SJCRH30 (cell line): ENCODE measurements around the gene TMEM235. TPM values are rescaled to one million over a fixed set of nuclear protein-coding genes. Genes with fewer than 3 reads are reported as not detected.
A peak's percentile ranks its signal among the peaks of the same experiment; 100 is the strongest.

Source experiments
- DNase-seq, 2 experiments: peaks; one replicate each; pipeline ENCODE4 v3.0.0-alpha.2; 2015 to 2020
- H3K27ac ChIP-seq: fragments of 250-450 bp; sonication (Bioruptor Pico); 2 replicates; pipeline ENCODE4 v1.5.1; 2020; ENCODE audit warnings: mild to moderate bottlenecking, moderate library complexity
- H3K27me3 ChIP-seq: fragments of 250-450 bp; sonication (Bioruptor Pico); 2 replicates; pipeline ENCODE4 v1.5.1; 2020; ENCODE audit warnings: mild to moderate bottlenecking, moderate library complexity
- H3K36me3 ChIP-seq: fragments of 250-450 bp; sonication (Bioruptor Pico); 2 replicates; pipeline ENCODE4 v1.5.1; 2020; ENCODE audit warnings: mild to moderate bottlenecking, moderate library complexity
- H3K4me1 ChIP-seq: fragments of 250-450 bp; sonication (Bioruptor Pico); 2 replicates; pipeline ENCODE4 v1.5.1; 2020; ENCODE audit warnings: mild to moderate bottlenecking, moderate library complexity
- H3K4me3 ChIP-seq: fragments of 250-450 bp; sonication (Bioruptor Pico); 2 replicates; pipeline ENCODE4 v1.5.1; 2020; ENCODE audit warnings: mild to moderate bottlenecking, moderate library complexity
- H3K9me3 ChIP-seq: fragments of 250-450 bp; sonication (Bioruptor Pico); replicated peaks from 2 replicates; pipeline ENCODE4 v1.5.1; 2020; ENCODE audit warnings: mild to moderate bottlenecking, moderate library complexity
- total RNA-seq: library from RNA; depleted of rRNA; stranded (reverse); fragments of >200 nt; shearing (Covaris generic); gene quantifications from 2 replicates; pipeline ENCODE4 v1.2.3, GENCODE V29; 2014; rRNA removed

The TMEM235 gene
- total RNA-seq, result 0.10 TPM in 1 of 2 replicates, not detected in the other

DNA sequence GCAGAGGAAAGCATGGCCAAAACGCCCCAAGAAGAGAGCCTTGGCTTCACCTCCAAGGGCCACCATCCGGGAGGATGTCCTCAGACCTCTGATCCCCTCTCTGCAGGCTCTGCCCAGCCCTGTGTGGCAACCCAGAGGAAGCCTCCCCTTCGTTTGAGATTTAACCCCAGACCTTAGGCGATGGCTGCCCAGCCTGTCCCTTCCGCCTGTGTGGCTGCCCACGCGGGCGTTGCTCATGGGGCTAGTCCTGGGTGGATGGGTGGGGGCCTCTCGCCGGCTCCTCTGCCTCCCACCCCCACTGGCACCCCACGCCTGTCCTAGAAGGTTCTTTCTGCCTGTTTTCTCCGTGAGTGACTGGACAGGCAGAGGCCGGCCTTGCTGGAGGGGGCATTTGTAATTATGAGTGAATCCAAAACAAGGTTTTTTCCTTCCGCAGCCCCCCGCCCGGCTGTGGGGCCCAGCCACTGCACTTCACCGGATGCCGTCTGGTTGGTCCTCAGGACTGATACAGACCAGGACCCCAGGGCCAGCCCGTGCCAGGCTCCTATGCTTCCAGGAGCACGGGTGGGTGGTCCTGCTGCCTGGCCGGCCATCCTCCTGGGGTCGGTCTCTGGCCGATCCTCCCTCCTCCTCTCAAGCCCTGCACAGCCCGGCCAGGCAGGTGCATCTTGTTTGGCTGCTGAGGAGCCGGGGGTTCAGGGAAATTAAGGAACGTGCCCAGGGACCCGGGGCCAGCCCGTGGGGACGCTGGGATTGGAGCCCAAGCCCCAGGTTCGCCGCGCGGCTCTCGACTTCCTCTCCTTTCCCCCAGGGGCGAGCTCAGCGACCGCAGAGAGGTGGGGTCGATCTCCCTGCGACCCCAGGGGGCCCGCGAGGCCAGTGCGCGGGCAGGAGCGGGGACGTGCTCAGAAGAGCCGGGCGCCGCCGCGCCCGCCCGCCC is at the start of gene TMEM235:
TMEM235 (plus strand) TSS at position 636 of the 940 bp plus-strand sequence. CDS start 393 bp downstream, outside the sequence.
- H3K4me3 ChIP-seq, result no peak within 1 kb of the TSS
- H3K4me1 ChIP-seq, result peaks cover 27% of the 10 kb centered on the region
- no peak within 1 kb of the TSS for H3K27ac ChIP-seq
- H3K36me3 ChIP-seq, result no peaks in the 10 kb centered on the region
- H3K9me3 ChIP-seq, result no peaks in the 10 kb centered on the region
- H3K27me3 ChIP-seq, result no peaks in the 10 kb centered on the region
- DNase-seq, result peak in 1 of 2 experiments; percentile 19

DNA sequence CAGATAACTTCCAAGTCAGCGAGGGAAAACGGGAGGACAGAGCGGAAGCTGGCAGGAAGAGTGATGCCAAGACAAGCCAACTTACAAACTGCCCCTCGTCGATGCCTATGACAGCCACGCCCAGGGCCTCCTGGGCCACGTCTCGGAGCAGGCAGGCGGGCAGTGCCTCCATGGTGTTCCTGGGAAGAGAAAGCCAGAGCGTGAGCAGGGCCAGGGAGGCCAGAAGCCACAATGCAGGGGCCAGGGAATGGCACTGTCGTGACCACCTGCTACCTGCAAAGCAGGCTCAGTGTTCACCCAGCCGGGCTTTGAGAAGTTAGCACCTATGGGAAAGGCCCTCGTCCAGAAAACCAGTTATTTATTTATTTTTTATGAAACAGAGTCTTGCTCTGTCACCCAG is 48.9 kb upstream of the TMEM235 start:
- Histone ChIP-seq H3K4me3 (no peak overlapping the region), H3K4me1 (peaks cover 22% of the 10 kb centered on the region), H3K27me3 (no peaks in the 10 kb centered on the region), H3K27ac (no peak overlapping the region), H3K9me3 (no peaks in the 10 kb centered on the region), H3K36me3 (peaks cover 75% of the 10 kb centered on the region)
- DNase-seq, result no peak

DNA sequence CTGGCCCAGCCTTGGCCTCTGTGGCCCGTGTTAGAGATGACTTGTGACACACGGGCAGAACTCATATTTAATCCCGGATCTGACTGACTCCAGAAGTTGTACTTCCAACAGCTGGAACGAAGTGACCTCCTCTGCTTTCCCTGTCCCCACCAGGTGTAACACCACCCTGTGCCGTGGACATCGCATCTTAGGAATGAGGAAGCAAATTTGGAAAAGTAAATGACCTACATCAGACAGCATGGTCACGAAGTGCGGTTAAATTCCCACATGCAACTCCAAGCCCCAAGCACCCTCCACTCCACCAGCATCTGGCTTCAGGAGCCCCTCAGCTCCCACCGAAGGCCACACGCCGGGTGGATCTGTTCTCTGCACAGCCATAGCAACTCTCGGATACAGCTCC is 47.5 kb upstream of the TMEM235 start:
- H3K4me1 ChIP-seq, result peaks cover 26% of the 10 kb centered on the region
- no peaks in the 10 kb centered on the region for H3K27me3 ChIP-seq
- no peak overlapping the region for H3K4me3 ChIP-seq
- peaks cover 62% of the 10 kb centered on the region for H3K36me3 ChIP-seq
- no peak for DNase-seq
- no peaks in the 10 kb centered on the region for H3K9me3 ChIP-seq
- no peak overlapping the region for H3K27ac ChIP-seq

DNA sequence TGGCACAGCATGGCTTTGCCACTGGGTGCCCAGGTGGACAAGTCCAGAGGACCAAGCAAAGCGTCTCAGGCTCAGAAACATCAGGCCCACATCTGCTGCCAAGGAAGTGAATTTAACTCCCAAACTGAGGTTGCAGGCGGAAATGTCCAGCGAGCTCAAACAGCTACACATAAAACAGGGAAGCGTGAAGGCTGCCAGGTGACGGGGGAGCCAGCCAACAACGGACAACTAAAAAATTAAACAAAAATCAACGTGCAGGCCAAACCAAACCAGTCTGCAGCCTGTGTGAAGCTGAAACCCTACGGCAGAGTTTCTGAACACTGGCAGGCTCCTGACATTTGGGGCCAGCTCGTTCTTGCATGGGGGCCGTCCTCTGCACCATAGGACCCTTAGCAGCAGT is 47.1 kb upstream of the TMEM235 start:
- peaks cover 26% of the 10 kb centered on the region for H3K4me1 ChIP-seq
- no peaks in the 10 kb centered on the region for H3K9me3 ChIP-seq
- H3K36me3 ChIP-seq, result peaks cover 57% of the 10 kb centered on the region
- no peak for DNase-seq
- no peak overlapping the region for H3K4me3 ChIP-seq
- H3K27me3 ChIP-seq, result no peaks in the 10 kb centered on the region
- H3K27ac ChIP-seq, result no peak overlapping the region

DNA sequence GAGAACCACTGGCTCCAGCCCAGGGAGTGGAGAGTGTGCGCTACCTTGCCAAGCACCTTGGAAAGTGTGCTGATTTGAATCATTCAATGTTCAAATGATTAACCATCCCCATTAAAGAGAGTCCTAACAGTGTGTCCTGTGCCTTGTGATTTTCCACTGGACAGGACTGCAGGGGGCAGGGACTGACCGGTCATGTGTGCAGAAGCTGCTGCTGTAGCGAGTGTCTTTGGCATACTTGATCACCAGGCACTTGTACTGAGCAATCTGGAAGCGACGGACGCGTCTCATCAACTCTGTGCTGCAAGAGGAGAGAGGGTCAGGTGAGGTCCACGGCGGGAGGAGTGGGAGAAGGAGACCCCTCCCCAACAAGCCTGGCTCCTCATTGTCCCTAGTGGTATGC is 46.6 kb upstream of the TMEM235 start:
- Histone ChIP-seq H3K36me3 (peaks cover 52% of the 10 kb centered on the region), H3K27ac (no peak overlapping the region), H3K9me3 (no peaks in the 10 kb centered on the region), H3K4me3 (no peak overlapping the region), H3K4me1 (peaks cover 26% of the 10 kb centered on the region), H3K27me3 (no peaks in the 10 kb centered on the region)
- DNase-seq, result no peak

DNA sequence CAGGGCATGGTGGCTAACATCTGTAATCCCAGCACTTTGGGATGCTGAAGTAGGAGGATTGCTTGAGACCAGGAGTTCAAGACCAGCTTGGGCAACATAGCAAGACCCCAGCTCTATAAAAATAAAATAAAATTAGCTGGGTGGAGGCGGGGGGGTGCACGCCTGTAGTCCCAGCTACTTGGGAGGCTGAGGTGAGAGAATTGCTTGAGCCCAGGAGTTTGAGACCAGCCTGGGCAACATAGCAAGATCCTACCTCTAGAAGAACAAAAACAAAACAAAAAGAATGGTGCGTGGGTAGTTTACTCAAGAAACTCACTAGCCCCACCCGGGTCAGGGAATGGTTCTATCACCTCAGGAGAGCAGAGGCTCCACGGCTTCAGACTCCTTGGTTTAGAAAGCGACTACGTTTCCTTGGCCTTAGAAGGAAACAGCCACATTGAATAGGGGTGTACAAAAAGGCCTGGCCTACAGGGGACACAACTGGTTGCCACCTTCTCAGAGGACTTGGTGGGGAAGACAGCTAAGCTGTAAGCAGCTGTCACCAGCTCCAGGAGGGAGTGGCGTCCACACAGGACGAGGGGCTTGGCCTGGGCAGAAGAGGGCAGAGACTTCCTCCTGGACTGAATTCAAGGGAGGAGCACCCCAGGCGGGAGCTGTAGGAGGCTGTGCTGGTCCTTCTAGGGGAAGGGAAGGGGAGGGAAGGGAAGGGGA is 45.3 kb upstream of the TMEM235 start:
- H3K9me3 ChIP-seq, result no peaks in the 10 kb centered on the region
- H3K27ac ChIP-seq, result no peak overlapping the region
- H3K27me3 ChIP-seq, result no peaks in the 10 kb centered on the region
- DNase-seq, result peak; percentile 92 to 94
- H3K36me3 ChIP-seq, result peaks cover 45% of the 10 kb centered on the region
- peaks cover 22% of the 10 kb centered on the region for H3K4me1 ChIP-seq
- peak overlapping the region; percentile 76 for H3K4me3 ChIP-seq

DNA sequence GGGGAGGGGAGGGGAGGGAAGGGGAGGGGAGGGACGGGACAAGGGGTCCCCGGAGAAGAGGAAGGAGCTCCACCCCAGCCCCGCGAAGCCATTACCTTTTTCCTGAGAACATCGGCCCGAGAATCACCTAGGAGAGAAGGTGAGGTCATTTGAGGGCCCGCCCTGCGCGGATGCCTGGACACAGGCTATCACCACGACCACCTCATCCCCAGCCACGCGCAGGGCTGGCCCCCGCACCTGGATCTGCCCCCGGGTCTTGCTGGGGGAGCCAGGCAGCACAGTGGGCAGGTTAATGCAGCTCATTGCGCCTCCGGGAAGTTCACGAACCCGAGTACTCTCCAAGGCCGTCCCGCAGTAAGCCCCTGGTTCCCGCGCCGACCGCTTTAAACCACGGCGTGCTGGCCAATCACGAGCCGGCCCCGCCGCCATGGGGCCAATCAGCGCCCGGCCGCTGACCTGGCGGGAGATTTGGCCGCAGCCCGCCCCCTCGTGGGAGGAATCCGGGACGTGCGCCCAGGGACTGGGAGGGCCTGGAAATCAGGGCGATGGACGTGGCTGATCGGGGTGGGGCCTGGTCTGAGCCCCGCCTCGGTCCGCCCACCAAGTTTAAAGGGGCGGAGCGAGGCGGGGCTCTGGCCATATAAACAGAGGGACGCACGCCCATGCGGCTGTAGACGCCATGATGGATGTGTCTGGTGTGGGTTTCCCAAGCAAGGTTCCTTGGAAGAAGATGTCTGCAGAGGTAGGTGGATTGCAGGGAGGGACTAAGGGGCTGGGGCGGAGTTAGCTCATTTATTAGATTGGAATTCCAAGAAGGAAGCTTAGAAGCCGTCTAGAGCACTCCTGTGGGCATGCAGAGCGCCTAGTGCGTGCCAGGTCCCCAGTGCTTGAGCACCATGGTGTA is 44.5 kb upstream of the TMEM235 start, which contains the start of the genes AFMID and TK1:
AFMID (plus strand) TSS at position 671 of the 904 bp plus-strand sequence; CDS start at position 680, 9 bp downstream.
TK1 (minus strand) TSS at position 361 of the 904 bp plus-strand sequence; CDS start at position 303, 58 bp downstream.
- Histone ChIP-seq H3K27me3 (no peaks in the 10 kb centered on the region), H3K4me1 (peaks cover 22% of the 10 kb centered on the region), H3K9me3 (no peaks in the 10 kb centered on the region), H3K4me3 (peak within 1 kb of the TSS; percentile 76), H3K27ac (peak within 1 kb of the TSS; percentile 82), H3K36me3 (peaks cover 40% of the 10 kb centered on the region)
- DNase-seq, result peak; percentile 100

DNA sequence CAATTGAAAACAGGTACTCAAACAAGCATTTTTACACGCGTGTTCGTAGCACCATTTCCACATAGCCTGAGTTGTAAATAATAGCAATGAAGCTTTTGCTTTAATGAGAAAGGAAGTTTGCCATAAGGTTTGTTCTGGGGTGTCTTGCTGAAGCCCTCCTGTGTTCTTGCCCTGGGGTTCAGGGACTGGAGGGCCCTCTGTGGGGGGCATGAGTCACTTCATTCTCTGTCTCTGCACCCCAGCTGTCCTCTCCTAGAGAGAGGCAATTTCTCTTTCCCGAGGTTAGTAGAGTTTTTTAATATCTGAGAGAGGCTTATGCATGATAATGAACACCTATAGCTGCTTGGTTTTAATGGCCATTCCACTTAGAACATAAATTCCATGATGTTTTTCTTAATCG is 34.7 kb upstream of the TMEM235 start:
- Histone ChIP-seq H3K36me3 (peaks cover 31% of the 10 kb centered on the region), H3K27ac (no peak overlapping the region), H3K4me3 (no peak overlapping the region), H3K9me3 (no peaks in the 10 kb centered on the region), H3K4me1 (no peaks in the 10 kb centered on the region; the same call in 1 of the 2 replicates), H3K27me3 (no peaks in the 10 kb centered on the region)
- DNase-seq, result no peak

DNA sequence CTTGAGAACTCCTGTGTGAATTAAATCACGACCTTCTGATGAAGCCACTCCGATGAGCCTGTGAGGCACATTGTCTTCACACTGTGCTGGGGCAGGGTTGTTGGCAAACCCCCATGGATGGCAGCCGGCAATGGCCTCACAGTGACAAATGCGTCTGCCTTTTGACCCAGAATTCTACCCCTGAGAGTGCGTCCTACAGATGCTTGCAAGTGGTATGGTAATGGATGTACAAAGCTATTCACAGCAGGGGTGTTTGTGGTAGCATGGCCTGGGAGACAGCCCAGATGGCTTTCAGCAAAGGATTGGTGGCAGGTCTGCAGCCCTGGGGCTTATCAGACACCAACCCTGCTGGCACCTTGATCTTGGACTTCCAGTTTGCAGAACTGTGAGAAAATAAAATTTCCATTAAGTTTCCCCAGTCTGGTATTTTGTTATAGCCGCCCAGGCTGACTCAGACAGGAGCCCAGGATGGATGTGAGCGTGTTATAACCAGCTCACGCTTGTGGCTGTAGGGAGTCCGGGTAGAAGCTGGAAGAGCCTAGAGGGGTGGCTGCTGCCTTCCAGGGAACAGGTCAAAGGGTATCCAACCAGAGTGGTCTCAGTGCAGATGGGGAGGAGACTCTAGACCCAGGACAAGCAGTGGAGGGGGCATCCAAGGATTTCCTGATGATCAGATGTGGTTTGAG is 34.1 kb upstream of the TMEM235 start:
- Histone ChIP-seq H3K27me3 (no peaks in the 10 kb centered on the region), H3K27ac (no peak overlapping the region), H3K36me3 (peaks cover 31% of the 10 kb centered on the region), H3K9me3 (no peaks in the 10 kb centered on the region), H3K4me3 (no peak overlapping the region), H3K4me1 (no peaks in the 10 kb centered on the region; the same call in 1 of the 2 replicates)
- DNase-seq, result no peak

DNA sequence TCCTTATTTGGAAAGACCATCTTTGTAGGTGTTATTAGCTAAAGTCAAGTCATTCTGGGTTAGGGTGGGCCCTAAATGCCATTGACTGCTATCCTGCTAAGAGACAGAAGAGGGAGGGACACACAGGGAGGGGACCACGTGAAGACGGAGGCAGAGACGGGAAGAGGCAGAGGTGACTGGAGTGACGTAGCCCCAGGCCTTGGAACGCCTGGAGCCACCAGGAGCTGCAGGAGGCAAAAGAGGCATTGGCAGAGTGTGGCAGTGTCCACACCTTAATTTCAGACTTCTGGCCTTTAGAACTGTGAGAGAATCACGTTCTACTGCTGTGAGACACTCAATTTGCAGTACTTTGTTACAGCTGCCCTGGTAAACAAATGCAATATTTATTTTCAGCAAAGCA is 31.0 kb upstream of the TMEM235 start:
- Histone ChIP-seq H3K4me3 (no peak overlapping the region), H3K36me3 (peaks cover 32% of the 10 kb centered on the region), H3K27me3 (no peaks in the 10 kb centered on the region), H3K9me3 (no peaks in the 10 kb centered on the region), H3K4me1 (no peaks in the 10 kb centered on the region; the same call in 1 of the 2 replicates), H3K27ac (no peak overlapping the region)
- DNase-seq, result no peak

DNA sequence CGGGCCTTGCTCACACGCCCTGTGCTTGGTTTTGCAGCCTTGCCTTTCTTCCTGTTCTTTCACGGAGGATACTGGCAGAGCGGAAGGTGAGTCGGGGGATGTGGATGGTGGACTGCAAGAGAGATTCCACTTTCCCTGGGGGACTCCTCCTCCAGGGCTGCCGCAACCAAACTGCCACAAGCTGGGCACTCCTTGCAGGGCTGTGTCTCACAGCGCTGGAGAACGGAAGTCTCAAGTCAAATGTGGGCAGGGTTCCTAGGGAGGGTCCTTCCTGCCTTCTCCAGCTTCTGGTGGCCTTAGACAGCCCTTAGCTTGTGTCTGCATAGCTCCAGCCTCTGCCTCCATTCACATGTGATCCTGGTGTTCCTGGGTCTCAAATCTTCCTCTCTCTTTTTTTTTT is 28.8 kb upstream of the TMEM235 start:
- Histone ChIP-seq H3K27ac (no peak overlapping the region), H3K9me3 (no peaks in the 10 kb centered on the region), H3K27me3 (no peaks in the 10 kb centered on the region), H3K36me3 (peaks cover 16% of the 10 kb centered on the region), H3K4me3 (no peak overlapping the region), H3K4me1 (no peaks in the 10 kb centered on the region)
- DNase-seq, result no peak

DNA sequence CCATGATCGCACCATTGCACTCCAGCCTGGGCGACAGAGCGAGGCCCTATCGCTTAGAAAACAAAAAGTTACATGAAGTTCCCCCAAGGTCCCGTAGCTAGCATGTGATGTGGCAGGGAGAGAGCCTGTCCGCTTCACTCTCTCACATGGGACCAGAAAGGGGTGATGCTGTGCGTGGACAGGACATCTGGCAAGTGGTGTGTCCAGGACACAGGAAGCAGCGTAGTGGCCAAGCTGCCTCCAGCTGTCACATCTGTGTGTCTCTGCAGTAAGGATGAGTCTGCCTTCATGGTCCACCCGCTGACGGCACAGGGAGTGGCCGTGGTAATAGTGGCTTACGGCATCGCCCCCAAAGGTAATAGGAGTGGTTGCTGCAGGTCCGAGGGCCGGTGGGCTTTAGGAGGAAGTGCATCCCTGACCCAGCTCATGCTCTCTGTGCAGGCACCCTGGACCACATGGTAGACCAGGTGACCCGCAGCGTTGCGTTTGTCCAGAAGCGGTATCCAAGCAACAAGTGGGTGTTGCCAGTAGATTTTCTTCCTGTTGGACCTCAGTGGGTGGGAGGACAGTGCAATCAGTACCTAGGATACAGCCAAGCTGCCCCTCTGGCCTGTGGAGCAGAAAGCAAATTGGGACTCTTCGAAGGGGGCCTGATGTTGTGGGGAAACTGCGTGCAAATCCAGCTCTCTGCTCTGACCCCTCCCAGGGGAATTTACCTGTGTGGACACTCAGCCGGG is 26.9 kb upstream of the TMEM235 start:
- Histone ChIP-seq H3K4me3 (no peak overlapping the region), H3K9me3 (no peaks in the 10 kb centered on the region), H3K27me3 (no peaks in the 10 kb centered on the region), H3K4me1 (no peaks in the 10 kb centered on the region), H3K36me3 (peaks cover 10% of the 10 kb centered on the region), H3K27ac (no peak overlapping the region)
- DNase-seq, result no peak

DNA sequence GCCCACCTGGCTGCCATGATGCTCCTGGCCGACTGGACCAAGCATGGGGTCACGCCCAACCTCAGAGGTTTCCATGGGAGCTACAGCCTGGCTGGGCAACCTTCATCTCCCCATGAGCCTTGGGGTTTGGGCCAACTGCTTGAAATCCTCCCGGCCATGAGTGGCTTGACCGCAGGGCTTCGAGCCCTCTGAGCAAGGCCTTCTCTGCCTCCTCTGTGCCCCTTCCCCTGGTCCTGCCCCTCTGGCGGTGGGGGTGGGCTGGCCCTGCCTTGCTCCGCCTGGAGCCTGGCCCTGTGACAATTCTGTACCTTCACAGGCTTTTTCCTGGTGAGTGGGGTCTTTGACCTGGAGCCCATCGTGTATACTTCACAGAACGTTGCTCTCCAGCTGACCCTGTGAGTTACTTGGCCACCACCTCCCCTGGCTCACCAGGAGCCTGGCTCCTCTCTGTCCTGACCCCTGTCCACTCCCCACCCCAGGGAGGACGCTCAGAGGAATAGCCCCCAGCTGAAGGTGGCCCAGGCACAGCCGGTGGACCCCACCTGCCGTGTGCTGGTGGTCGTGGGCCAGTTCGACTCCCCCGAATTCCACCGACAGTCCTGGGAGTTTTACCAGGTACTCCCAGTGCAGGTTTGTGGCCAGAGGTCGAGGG is 26.2 kb upstream of the TMEM235 start:
- no peaks in the 10 kb centered on the region for H3K4me1 ChIP-seq
- peaks cover 10% of the 10 kb centered on the region for H3K36me3 ChIP-seq
- no peak overlapping the region for H3K27ac ChIP-seq
- H3K27me3 ChIP-seq, result no peaks in the 10 kb centered on the region
- DNase-seq, result no peak
- no peaks in the 10 kb centered on the region for H3K9me3 ChIP-seq
- no peak overlapping the region for H3K4me3 ChIP-seq
